HG03520 (cell line): ENCODE results near the gene LRRK1.

Experiments used
- ATAC-seq: cut with Tn5 transposase; IDR thresholded peaks from one replicate; pipeline ENCODE4 v1.9.1; 2021; ENCODE audit warnings: mild to moderate bottlenecking, moderate library complexity; ENCODE audit not compliant: unreplicated experiment

The LRRK1 gene

DNA sequence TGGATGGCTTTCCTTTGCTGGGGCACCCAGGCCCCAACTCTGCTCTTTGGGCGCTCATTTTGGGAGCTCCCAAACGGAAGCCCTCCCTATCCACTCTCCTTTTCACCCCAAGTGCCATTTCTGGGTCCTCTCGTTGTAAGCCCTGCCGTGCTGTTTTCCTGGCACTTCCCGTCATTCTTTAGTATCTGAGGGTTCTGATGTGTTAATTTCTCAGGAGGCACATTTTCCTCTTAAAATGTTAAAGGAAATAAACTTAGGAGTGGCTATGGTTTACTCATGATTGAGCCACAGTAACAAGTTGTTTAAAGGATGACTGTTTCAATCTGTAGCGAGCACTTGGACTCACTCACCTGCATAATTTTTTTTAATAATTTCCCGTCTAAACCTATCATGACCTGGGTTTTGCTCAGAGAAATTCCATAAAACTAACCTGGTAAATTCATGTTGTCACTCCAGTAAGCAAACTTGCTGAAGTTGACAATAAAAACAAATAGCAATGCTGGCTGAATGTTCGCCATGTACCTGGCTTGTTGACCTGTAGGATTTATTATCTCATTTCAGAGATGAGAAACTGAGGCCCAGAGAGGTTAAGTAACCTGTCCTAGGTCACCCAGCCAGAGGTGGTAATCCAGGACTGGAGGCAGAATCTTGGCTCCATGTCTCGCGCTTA is 29.0 kb upstream of the LRRK1 start:
- no peak for ATAC-seq

DNA sequence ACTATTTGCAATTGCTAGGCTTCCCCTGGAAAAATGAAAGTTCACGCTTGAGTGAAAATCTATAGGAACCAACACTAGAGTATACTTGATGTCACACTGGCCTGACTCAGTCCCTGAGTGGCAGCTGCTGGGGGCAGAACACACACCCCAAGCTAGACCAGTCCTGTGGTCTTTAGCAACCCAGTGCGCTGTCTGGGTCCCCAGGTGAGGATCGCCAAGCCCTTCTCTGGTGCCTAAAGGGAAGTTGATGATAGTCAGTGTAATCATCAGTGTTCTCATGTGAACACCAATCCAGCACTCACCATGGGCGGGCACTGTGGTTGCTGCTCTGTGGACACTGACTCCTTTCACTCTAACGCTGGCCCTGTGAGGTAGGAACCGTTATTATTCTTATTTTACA is 28.3 kb upstream of the LRRK1 start:
- ATAC-seq, result no peak

DNA sequence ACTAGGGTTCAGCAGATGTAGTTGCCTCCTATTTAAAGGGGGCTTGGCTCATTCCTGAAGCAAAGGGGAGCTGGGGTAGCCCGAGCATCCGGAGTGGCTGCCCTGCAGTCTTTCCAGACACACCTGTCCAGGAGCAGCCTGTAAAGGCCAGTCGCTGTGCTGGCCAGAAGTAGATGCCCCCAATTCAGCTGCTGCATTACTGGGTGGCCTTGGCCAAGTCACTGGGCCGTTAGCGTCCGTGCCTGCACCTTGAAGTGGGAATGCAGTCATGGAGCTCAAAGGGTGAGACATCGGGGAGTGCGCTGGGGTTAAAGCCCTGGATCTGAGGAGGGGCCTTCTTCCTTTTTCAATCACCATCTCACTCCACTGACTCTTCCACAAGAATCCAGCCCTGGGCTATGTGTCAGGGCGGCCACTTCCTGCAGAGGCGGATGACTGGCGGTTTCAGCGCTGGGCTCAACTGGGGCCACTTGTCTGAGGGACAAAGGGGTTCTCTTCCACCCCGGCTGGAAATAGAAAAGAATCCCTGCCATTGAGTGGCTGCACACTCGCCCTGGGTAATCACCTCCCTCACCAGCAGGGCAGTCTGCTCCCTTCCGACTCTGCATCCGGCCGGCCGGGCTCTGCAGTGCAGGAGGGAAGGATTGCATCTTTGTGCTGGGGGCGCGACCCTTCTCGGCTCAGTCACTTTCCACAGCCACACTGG is 27.7 kb upstream of the LRRK1 start:
- no peak for ATAC-seq

DNA sequence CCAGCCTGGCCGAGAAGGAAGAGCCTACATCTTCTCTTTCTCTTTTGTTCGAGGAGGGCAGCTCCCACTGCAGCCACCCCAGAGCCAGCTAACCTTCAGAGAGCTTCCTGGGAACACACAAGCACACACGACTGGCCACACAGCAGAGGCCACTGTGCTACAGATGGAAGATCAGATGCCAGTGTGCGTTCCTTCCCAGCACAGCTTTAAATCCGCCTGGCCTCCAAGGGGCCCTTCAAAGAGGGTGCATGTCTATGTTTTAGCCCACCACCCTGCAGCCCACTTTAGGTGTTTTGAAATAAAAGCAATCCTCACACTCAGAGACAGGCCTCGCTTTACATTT is 27.2 kb upstream of the LRRK1 start:
- no peak for ATAC-seq

DNA sequence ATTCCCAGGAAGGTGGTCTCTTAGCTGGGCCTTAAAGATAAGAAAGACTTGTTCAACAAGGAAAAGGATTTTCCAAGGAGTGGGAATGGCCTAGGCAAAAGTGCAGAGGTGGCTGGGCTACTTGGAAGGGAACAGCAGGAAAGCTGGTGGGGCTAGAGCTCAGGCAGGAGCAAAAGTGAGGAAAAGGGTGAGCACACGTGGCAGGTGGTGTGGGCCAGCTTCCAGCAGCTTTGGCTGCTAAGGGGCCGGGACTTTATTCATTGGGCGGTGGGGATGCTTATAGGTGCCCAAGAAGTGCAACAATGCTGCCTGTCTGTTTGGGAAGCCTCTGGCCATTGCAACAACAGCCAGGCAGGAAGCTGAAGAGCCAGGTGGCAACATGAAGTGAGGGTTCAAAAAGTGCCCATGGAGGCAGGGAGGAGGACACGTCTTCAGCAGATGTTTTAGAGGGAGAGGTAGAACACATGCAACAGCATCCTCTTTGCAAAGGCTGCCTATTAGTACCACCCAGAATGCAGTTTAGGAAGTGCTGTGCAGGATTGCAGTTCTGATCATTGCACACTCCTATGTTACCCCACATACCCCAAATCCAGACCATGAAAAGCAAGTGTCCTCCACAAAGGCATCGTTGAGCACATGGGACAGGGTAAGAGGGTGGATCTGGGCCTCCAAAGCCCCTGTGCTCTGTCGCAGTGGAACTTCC is 25.7 kb upstream of the LRRK1 start:
- ATAC-seq, result no peak

DNA sequence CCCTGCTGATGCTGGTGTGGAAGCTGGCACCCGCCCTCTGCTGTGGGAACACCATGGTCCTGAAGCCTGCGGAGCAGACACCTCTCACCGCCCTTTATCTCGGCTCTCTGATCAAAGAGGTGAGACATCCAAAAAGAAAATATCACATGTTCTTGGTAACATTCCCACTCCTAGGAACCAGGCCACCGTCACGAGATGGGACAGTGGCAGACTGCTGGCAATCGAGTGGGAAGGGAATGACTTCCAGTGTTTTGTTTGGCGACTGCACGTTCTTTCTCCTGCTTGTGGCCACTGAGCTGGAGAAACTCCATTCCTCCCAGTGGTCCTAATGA is 25.2 kb upstream of the LRRK1 start:
- no peak for ATAC-seq

DNA sequence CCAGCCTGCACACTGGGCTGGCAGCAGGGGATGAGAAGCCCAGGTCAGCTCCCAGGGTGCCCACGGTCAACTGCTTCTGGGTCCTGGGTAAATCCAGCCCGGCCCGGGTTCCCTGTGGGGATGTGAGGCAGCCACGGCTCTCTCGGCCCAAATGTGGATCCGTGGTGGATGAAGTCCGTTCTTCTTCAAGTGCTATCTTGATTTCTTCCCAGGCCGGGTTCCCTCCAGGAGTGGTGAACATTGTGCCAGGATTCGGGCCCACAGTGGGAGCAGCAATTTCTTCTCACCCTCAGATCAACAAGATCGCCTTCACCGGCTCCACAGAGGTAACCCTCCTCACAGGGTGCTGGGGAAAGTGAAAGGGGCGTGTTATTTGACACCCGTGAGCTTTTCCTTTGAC is 23.4 kb upstream of the LRRK1 start:
- ATAC-seq, result no peak

DNA sequence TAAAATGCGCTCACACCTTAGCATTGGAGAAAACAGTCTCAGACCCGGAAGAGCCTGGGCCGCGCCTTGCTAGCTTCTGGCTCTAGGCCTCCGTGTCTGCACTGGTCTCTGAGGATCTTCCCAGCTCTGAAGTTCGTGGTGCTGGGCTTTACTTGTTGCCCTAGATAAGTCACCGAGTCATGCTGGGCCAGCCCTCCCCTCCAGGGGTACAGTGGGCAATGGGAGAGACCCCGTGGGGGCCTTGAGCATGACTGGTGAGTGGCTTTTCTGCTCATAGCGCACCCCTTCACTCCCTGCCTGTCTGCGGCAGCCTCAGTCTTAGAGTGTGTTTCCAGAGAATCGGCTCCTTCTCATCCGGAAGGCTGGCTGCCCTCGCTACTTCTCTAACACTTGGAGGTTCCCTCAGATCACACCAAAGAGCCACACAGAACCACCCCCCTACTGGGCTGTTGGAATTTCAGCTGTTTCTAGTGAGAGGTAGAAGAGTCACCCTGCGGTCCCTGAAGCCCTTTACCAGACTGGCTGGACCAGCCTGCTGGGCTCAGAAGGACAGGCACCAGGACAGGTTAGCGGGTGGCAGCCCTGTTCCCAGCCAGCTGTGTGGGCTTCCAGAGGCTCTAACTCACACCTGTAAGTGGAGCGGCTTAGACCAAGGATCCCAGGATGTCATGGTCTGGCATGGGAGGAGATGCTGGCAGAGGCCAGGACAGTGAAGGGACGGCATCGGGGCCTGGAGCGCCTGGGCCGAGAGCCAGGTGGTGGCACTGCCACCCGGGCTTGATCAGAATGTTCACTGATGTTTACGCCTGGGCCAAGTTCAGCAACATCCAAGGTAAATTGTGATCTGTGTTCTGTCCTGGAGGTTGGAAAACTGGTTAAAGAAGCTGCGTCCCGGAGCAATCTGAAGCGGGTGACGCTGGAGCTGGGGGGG is 21.7 kb upstream of the LRRK1 start:
- no peak for ATAC-seq

DNA sequence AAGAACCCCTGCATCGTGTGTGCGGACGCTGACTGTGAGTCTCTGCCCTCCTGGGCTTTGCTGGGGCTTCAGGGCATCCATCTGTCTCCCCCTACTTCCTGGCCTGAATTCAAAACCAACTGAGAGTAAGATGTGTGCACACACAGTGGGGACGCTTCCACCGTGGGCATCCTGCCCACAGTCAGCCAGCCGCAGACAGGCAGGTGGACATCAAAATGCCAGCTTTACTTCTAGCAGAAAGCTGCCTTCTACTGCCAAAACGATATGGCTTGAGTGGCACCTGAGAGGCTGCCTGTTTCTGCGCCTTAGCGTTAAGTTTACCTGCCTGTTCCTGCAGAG is 21.0 kb upstream of the LRRK1 start:
- ATAC-seq, result no peak

DNA sequence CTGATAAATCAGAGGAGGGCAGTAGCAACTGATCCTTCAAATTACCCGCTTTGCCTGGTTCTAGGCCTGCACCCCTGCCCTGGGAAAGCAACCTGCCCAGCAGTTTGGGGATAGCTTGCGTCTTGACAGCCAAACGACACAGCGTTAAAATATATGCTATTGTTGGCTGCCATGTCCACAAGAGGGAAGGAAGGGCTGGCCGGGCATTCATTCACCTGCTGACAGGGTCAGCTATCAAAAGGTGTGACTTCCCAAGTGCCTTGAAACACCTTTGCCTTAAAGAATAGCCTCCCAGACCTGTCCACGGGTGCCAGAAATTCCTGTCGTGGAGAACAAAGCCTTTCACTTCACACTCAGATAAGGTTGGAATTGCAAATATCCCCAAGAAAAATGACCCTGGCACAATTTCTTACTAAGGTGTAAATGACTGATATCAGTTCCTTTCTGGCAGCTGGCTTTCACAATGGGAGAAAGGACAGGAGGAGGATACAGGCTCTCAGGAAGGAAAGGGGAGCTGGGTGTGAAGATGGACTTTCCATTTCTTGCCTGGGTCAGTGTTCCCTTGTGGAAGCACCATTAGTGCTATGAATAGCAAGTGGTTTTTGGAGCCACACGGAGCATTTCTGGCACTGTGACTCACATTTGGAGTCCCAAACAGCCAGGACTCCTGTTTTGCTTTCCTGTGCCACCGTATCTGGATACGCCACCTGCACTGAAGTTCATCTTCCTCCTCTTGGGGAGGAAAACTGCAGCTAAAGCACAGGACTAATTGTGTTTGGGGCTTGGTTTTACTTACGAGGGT is 20.3 kb upstream of the LRRK1 start:
- no peak for ATAC-seq

DNA sequence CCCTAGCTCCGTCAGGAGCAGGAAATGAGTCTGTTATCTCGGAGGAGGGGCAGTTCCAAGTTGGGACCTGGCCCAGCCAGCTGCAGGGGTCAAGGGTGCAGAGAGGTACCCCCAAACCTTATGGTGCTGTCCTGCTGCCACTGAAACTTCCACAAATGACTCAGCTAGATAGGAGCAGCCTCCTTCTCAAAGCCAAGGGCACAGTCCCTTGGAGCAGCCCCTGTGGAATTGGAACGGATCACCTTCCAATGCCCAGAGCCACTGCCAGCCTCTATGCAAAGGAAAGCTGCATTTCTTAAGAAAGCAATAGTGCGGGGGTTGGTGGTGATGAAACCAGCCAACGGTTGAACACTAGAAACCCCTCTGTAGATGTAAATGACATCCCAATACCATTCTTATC is 19.6 kb upstream of the LRRK1 start:
- no peak for ATAC-seq

DNA sequence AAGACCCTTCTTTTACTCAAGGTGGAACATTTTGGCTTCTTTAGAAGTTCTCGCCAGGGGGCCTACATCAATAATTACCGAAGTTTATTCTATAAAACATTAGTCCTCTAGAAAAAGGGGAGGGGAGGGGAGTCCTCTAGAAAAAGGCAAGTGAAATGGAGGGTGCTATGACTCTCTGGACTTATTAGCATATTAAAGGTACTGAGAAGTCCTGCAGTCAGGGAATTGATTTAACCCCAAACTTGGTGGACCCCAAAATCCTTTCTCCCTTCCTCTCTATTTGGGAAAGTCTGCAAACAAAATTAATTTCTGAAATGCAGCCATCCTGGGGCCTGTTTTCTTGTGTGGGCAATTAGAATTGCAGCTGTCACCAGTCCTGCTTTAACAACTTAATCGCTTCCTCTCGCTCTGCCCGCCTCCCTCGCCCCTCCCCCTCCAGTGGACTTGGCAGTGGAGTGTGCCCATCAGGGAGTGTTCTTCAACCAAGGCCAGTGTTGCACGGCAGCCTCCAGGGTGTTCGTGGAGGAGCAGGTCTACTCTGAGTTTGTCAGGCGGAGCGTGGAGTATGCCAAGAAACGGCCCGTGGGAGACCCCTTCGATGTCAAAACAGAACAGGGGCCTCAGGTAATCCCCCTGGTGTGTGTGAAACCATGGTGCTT is 18.9 kb upstream of the LRRK1 start:
- no peak for ATAC-seq

DNA sequence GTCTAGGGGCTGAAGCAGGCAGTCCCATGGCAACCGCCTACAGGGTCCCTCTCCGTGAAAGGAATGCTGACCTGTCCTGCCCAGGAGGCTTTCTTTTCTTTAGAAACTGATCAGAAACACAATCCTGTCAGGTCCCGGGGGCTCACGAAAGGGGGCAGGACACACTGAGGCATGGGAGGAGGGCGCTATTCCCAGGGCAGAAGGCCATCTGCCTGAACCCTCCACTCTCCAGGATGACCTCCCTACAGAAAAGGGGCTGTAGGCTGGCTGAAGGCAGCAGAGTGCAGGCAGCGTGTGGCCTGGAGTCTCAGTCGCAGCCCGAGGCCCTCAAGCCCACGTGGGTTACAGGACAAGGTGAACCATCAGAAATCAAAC is 18.4 kb upstream of the LRRK1 start:
- no peak for ATAC-seq

DNA sequence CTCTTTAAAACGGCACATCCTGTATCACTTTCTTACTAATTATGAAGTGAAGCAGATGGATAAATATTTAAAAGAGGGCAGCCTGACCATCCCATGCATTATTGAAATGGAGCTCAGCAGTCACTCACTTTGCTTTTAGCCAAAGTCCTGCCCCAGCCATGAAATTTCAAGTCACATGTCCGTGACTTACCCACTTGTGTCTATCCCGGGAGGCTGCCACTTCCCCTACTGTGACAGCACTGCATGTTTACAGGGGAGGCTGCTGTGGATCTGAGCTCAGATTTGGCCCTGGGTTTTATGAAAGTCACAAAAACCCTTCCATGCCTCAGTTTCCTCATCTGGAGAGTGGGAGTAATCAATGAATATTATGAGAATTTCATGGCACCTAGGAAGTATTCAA is 17.9 kb upstream of the LRRK1 start:
- ATAC-seq, result no peak

DNA sequence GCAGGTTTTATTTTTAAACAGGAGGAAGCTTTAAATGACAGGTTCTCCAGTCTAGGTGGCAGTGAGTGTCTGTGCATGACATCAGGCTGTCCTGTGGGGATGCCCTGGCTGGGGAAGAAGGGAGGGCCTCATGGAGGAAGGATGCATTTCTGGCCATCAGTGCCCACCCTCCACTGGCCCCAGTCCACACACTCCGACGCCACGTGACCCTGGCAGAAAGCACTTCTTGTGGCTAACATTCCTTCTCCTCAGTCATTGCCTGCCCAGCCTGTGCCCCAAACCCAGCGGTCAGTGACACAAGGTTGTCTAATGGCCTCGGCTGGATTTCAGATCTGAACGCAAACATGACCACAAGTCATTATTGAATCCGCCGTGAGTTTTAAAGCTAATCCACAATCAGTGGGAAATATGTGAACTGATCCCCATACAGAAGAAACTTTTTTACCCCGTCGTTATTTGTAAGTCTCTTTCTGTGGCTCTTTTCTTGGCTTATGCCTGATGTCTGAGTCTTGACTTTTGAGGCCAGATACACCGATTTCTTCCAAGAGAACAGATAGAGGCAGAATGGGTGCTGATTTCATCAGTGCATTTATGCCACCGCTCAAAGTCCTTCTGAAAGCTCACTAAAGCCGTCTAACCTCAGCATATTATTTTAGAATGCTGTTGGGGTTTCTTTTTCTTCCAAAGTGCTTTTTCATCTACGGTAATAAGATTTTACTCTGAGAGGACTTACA is 17.3 kb upstream of the LRRK1 start:
- no peak for ATAC-seq

DNA sequence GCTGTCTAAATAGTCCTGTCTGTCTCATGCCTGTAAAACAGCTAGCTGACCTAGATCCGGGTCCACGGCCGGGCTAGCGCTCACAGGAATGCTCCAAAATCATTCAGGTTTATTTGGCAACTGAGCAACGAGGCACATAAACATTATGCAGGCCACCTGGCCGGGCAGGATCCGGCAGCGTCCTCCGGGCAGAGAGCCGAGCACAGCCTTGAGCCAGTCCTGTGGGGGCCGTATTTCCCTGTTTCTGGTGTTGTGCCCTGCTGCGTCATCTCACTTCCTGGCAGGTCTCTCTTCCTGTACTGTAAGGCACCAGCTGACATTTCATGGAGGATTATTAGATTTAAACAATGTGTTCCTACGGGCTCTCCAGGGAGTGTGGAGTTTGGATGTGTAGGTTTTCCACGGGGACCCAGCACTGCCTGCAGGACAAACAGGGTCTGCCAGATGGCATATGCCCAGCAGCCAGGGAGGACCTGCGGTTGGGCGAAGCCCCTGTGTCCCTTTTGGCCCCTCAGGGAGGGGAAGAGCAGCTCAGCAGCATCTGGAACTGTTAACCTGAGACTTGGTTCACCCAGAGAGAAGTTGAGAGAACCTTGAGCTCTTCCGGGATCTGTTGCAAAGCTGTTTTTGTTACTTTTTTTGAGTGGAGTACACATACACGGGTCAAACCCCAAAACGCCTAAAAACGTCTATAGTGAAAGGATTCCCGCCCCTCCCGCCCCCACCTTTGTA is 16.6 kb upstream of the LRRK1 start:
- no peak for ATAC-seq

DNA sequence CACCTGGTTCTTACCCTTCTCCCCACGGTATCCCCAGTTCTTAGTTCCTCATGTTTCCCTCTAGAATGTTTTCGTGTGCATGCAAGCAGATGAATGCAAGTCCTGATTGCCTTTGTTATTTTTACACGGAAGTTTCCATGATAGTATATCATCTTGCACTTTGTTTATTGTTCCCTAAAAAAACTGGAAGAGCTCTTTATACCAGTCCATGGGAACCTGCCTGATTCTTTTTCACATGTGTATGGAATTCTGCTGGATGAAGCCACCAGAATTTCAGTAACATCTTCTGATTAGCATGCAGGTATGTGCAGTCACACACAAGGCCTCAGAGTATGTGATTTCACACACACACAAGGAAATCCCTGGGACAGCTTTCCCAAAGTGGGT is 16.0 kb upstream of the LRRK1 start:
- no peak for ATAC-seq

DNA sequence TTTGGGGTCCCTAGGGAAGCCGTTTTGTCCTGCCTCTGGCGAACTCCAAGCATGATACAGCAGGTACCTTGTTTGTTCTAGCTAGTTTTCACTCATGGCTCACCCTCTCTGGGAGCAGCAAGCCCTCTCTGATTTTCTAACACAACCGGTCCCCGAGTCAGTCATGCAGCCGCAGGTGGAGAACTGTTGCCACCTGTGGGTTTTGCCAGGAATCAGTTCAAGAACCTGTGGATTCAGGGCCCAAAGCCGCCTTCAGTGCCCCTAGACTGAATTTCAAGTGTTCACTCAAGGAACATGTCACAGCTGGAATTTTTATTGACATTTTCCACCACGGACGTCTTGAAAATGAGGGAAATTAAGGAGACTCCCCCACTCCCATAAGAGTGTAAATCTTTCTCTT is 13.3 kb upstream of the LRRK1 start:
- ATAC-seq, result no peak

DNA sequence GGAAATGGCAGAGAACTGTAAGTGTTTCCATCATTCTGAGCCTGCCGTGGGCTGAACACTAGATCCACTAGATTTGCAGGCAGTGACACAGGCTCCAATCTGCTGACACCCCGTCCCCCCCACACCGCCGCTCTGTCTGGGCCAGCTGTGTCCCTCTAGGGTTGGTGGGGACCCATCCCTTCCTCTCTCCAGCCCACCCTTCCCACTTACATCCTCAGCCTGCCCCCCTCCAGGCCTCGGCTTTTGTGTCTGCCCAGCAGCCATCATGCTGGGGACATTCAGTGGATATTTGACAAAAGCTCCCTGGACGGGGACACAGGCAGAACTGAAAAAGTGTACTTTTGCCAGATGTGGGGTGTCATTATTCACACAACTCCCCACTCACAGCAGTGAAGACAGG is 10.7 kb upstream of the LRRK1 start:
- no peak for ATAC-seq
